ENCODE data around the gene SMAD5. TPM values are rescaled to one million over a fixed set of nuclear protein-coding genes. Genes with fewer than 3 reads are reported as not detected.

The SMAD5 gene
- total RNA-seq, 1 experiment from 2014 or later: 106 TPM

- H3K27me3 Mint-ChIP-seq (ENCODE audit: insufficient read depth, unreplicated experiment): no peaks in the 10 kb centered on the region
- H3K4me1 Mint-ChIP-seq (ENCODE audit: insufficient read depth, unreplicated experiment): no peaks in the 10 kb centered on the region
- TF ChIP-seq, protein P1, sequence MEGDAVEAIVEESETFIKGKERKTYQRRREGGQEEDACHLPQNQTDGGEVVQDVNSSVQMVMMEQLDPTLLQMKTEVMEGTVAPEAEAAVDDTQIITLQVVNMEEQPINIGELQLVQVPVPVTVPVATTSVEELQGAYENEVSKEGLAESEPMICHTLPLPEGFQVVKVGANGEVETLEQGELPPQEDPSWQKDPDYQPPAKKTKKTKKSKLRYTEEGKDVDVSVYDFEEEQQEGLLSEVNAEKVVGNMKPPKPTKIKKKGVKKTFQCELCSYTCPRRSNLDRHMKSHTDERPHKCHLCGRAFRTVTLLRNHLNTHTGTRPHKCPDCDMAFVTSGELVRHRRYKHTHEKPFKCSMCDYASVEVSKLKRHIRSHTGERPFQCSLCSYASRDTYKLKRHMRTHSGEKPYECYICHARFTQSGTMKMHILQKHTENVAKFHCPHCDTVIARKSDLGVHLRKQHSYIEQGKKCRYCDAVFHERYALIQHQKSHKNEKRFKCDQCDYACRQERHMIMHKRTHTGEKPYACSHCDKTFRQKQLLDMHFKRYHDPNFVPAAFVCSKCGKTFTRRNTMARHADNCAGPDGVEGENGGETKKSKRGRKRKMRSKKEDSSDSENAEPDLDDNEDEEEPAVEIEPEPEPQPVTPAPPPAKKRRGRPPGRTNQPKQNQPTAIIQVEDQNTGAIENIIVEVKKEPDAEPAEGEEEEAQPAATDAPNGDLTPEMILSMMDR (IDR thresholded peaks at IDR 0.05; ENCODE audit: unreplicated experiment): no peak
- no peak overlapping the region for H3K4me3 Mint-ChIP-seq (ENCODE audit: unreplicated experiment)
- no TSS peak for BruUV-seq (replicated peaks)
- H3K9me3 Mint-ChIP-seq (ENCODE audit: unreplicated experiment): no peaks in the 10 kb centered on the region
- CTCF ChIA-PET: interaction anchor here (0.6 to 1.7 kb wide), 8 partner anchors 10 to 534 kb away, joined by 3 to 9 read pairs (median 4); no protein-coding TSS in a partner anchor
- no peak overlapping the region for H3K27ac Mint-ChIP-seq (ENCODE audit: low read depth, unreplicated experiment)
- POLR2A ChIA-PET: interaction anchor here (0.6 to 2.6 kb wide), 7 partner anchors 9 to 87 kb away, joined by 3 to 29 read pairs (median 4); partner anchors contain the start of gene SMAD5
- DNase-seq (ENCODE audit: unreplicated experiment): no peak
- intact Hi-C loops (cut with micrococcal nuclease): no loop called here
- no peaks in the 10 kb centered on the region for H3K36me3 Mint-ChIP-seq (ENCODE audit: insufficient read depth, unreplicated experiment)
Observed at GRCh38 chr5:136114414-136115125, 18.1 kb upstream of the SMAD5 start.

- TF ChIP-seq, protein P1 (IDR thresholded peaks at IDR 0.05; ENCODE audit: unreplicated experiment): no peak
- ChIA-PET CTCF (interaction anchor here (0.9 to 1.7 kb wide), 4 partner anchors 9 to 59 kb away, joined by 3 to 9 read pairs (median 6); no protein-coding TSS in a partner anchor), POLR2A (interaction anchor here (0.9 to 2.6 kb wide), 5 partner anchors 8 to 27 kb away, joined by 3 to 29 read pairs (median 5); partner anchors contain the start of gene SMAD5)
- Mint-ChIP-seq H3K9me3 (ENCODE audit: unreplicated experiment) (no peaks in the 10 kb centered on the region), H3K4me3 (ENCODE audit: unreplicated experiment) (no peak overlapping the region), H3K27me3 (ENCODE audit: insufficient read depth, unreplicated experiment) (no peaks in the 10 kb centered on the region), H3K27ac (ENCODE audit: low read depth, unreplicated experiment) (no peak overlapping the region), H3K4me1 (ENCODE audit: insufficient read depth, unreplicated experiment) (no peaks in the 10 kb centered on the region), H3K36me3 (ENCODE audit: insufficient read depth, unreplicated experiment) (no peaks in the 10 kb centered on the region)
- DNase-seq (ENCODE audit: unreplicated experiment): no peak
- intact Hi-C loops (cut with micrococcal nuclease): no loop called here
- BruUV-seq (replicated peaks): no TSS peak
Observed at GRCh38 chr5:136115183-136115865, 17.3 kb upstream of the SMAD5 start.

DNA sequence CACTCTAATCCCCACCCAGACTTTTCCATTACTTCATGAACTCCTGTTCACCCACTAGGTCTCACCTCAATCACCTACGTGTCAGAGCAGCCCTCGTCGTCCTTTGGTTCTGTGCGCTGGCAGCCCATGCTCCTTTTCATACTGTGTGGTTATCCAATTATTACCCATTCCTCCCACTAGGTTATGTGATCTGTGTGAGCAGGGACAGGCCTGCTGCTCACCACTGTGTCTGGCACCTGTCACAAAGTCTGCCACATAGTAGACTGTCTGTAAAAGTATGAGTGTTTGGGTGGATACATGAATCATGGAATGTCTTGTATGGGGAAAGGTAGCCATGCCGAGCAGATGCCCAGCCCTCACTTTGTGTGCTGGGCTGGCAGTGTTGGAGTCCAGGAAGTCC lies 12.1 kb upstream of the SMAD5 start:
- TF ChIP-seq, protein P1 (IDR thresholded peaks at IDR 0.05; ENCODE audit: unreplicated experiment): no peak

DNA sequence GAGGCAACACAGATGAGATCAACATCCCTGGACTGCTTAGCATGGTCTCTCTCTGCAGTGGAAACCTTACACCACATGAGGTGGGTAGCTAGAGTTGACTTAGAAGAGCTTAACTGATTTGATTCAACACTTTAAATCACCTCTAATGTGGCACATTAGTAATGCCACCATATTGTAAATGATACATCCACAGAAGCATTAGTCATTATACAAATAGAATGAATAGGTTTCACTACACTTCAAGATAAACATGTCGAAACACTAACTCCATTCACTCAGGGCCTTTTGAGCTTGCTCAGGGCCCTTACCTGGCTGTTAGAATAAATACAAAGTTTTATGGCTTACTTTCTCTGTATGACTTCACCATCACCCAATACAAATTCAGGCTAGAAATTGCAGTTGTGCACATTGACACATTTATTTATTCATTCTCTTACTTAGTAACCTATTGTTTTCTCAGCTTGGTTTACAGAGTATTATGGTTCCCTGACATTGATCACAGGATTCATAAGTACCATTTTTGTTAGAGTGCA lies 9.3 kb upstream of the SMAD5 start:
- POLR2A ChIA-PET: interaction anchor here (0.7 to 6.7 kb wide), 11 partner anchors 9 to 736 kb away, joined by 3 to 88 read pairs (median 4); partner anchors contain the start of gene SMAD5
- TF ChIP-seq, protein P1 (IDR thresholded peaks at IDR 0.05; ENCODE audit: unreplicated experiment): no peak
- no TSS peak for BruUV-seq (replicated peaks)
- CTCF ChIA-PET: interaction anchor here (0.7 to 2.6 kb wide), 8 partner anchors 9 to 1500 kb away, joined by 3 to 11 read pairs (median 4); partner anchors contain the start of gene SMAD5
- H3K36me3 Mint-ChIP-seq (ENCODE audit: insufficient read depth, unreplicated experiment): no peaks in the 10 kb centered on the region
- DNase-seq (ENCODE audit: unreplicated experiment): peak; percentile 76
- intact Hi-C loops (cut with micrococcal nuclease): no loop called here
- no peaks in the 10 kb centered on the region for H3K27me3 Mint-ChIP-seq (ENCODE audit: insufficient read depth, unreplicated experiment)
- H3K9me3 Mint-ChIP-seq (ENCODE audit: unreplicated experiment): no peaks in the 10 kb centered on the region
- peaks cover 15% of the 10 kb centered on the region for H3K4me1 Mint-ChIP-seq (ENCODE audit: insufficient read depth, unreplicated experiment)
- H3K4me3 Mint-ChIP-seq (ENCODE audit: unreplicated experiment): no peak overlapping the region
- H3K27ac Mint-ChIP-seq (ENCODE audit: low read depth, unreplicated experiment): no peak overlapping the region

More for the DNA sequence above, 12.1 kb upstream of the SMAD5 start:
- Mint-ChIP-seq H3K4me3 (ENCODE audit: unreplicated experiment) (no peak overlapping the region), H3K27ac (ENCODE audit: low read depth, unreplicated experiment) (no peak overlapping the region), H3K4me1 (ENCODE audit: insufficient read depth, unreplicated experiment) (peaks cover 15% of the 10 kb centered on the region), H3K36me3 (ENCODE audit: insufficient read depth, unreplicated experiment) (no peaks in the 10 kb centered on the region), H3K9me3 (ENCODE audit: unreplicated experiment) (no peaks in the 10 kb centered on the region), H3K27me3 (ENCODE audit: insufficient read depth, unreplicated experiment) (no peaks in the 10 kb centered on the region)
- DNase-seq (ENCODE audit: unreplicated experiment): no peak
- ChIA-PET CTCF (interaction anchor here (0.6 kb wide), 1 partner anchor 79 kb away, joined by 3 read pairs; no protein-coding TSS in a partner anchor), POLR2A (interaction anchor here (6.7 kb wide), 1 partner anchor 16 kb away, joined by 88 read pairs; the partner anchor contains the start of gene SMAD5)
- BruUV-seq (replicated peaks): no TSS peak
- intact Hi-C loops (cut with micrococcal nuclease): no loop called here

Measured in MCF 10A (cell line).